Measurements from ENCODE around the gene REX1BD. TPM values are rescaled to one million over a fixed set of nuclear protein-coding genes. Genes with fewer than 3 reads are reported as not detected.

The REX1BD gene
- total RNA-seq, 1 donor from 2014 or later, result 85.9 TPM

DNA sequence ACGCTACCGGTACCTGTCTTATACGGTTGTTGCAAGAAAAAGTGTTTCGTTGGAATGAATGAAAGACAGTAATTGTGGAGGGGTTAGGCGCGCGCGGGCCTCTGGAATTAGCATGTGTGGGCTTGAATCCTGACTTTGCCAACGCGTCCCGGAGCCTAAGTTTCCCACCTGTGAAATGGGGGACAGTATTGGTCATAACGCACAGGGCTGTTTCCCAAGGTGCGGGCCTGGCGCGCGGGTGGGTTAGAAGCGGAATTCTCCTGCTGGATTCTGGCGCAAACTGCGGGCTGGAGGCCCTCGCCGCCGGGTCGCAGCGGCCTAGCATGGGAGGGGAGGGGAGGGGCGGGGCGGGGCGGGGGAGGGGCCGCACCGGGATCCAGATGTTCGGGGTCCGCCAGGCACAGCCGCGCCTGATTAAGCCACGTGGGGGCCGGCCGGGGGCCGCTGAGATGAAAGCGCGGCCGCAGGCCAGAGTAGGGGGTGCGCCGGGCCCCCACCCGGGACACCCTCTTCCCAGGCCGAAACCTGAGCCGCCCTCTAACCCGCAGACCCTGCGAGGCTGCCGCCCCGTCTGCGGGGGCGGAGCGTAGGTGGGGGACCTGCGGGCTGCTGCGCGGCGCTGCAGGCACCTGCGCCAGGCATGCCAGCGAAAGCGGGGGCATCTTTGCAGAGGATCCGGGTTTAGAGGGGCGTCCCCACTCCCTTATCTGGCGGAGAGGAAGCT, 22.9 kb downstream of the REX1BD start:
- Mint-ChIP-seq H3K4me3 (peak overlapping the region; percentile 78), H3K27ac (no peak overlapping the region)
- peak; percentile 35 for DNase-seq

GRCh38 chr19:18612051-18612771, 23.6 kb downstream of the REX1BD start:
- H3K9me3 Mint-ChIP-seq, result no peaks in the 10 kb centered on the region
- intact Hi-C loops (cut with micrococcal nuclease), result loop anchor here (5.0 kb wide), 1 partner anchor 180 kb away; the partner anchor contains the start of gene COMP
- TF ChIP-seq, protein P1, sequence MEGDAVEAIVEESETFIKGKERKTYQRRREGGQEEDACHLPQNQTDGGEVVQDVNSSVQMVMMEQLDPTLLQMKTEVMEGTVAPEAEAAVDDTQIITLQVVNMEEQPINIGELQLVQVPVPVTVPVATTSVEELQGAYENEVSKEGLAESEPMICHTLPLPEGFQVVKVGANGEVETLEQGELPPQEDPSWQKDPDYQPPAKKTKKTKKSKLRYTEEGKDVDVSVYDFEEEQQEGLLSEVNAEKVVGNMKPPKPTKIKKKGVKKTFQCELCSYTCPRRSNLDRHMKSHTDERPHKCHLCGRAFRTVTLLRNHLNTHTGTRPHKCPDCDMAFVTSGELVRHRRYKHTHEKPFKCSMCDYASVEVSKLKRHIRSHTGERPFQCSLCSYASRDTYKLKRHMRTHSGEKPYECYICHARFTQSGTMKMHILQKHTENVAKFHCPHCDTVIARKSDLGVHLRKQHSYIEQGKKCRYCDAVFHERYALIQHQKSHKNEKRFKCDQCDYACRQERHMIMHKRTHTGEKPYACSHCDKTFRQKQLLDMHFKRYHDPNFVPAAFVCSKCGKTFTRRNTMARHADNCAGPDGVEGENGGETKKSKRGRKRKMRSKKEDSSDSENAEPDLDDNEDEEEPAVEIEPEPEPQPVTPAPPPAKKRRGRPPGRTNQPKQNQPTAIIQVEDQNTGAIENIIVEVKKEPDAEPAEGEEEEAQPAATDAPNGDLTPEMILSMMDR (IDR thresholded peaks at IDR 0.05), result no peak
- CTCF ChIA-PET, result no interaction called here
- no peak overlapping the region for H3K27ac Mint-ChIP-seq
- ATAC-seq (ENCODE audit: low read depth), result peak; percentile 29
- POLR2A ChIA-PET, result interaction anchor here (0.6 to 1.2 kb wide), 2 partner anchors 9 to 434 kb away, joined by 3 to 4 read pairs; no protein-coding TSS in a partner anchor
- peaks cover 58% of the 10 kb centered on the region for H3K27me3 Mint-ChIP-seq
- no peak for DNase-seq
- H3K36me3 Mint-ChIP-seq (ENCODE audit: low read depth), result no peaks in the 10 kb centered on the region
- peaks cover 31% of the 10 kb centered on the region for H3K4me1 Mint-ChIP-seq
- peak overlapping the region; percentile 78 for H3K4me3 Mint-ChIP-seq

More for the DNA sequence above, 22.9 kb downstream of the REX1BD start:
- Mint-ChIP-seq H3K27me3 (peaks cover 60% of the 10 kb centered on the region), H3K4me1 (peaks cover 34% of the 10 kb centered on the region), H3K36me3 (ENCODE audit: low read depth) (no peaks in the 10 kb centered on the region), H3K9me3 (no peaks in the 10 kb centered on the region)
- ChIA-PET CTCF (no interaction called here), POLR2A (interaction anchor here (0.6 kb wide), 1 partner anchor 433 kb away, joined by 3 read pairs; no protein-coding TSS in a partner anchor)
- intact Hi-C loops (cut with micrococcal nuclease), result loop anchor here (5.0 kb wide), 1 partner anchor 181 kb away; the partner anchor contains the start of gene COMP
- peak; percentile 58 for ATAC-seq (ENCODE audit: low read depth)
- TF ChIP-seq, protein P1 (IDR thresholded peaks at IDR 0.05), result no peak

GRCh38 chr19:18612772-18613588, 24.4 kb downstream of the REX1BD start, which contains the start of gene TMEM59L:
TMEM59L (plus strand) TSS chr19:18612870; CDS start chr19:18612959, 89 bp downstream.
- peak within 1 kb of the TSS; percentile 78 for H3K4me3 Mint-ChIP-seq
- no peak within 1 kb of the TSS for H3K27ac Mint-ChIP-seq
- H3K9me3 Mint-ChIP-seq, result no peaks in the 10 kb centered on the region
- H3K27me3 Mint-ChIP-seq, result peaks cover 63% of the 10 kb centered on the region
- peak; percentile 54 for ATAC-seq (ENCODE audit: low read depth)
- DNase-seq, result peak; percentile 45
- intact Hi-C loops (cut with micrococcal nuclease), result loop anchor here (5.0 kb wide), 1 partner anchor 179 kb away; the partner anchor contains the start of gene COMP
- ChIA-PET POLR2A (interaction anchor here (1.2 kb wide), 1 partner anchor 9 kb away, joined by 4 read pairs; no protein-coding TSS in a partner anchor), CTCF (no interaction called here)
- peaks cover 23% of the 10 kb centered on the region for H3K4me1 Mint-ChIP-seq
- TF ChIP-seq, protein P1 (IDR thresholded peaks at IDR 0.05), result no peak
- no peaks in the 10 kb centered on the region for H3K36me3 Mint-ChIP-seq (ENCODE audit: low read depth)

DNA sequence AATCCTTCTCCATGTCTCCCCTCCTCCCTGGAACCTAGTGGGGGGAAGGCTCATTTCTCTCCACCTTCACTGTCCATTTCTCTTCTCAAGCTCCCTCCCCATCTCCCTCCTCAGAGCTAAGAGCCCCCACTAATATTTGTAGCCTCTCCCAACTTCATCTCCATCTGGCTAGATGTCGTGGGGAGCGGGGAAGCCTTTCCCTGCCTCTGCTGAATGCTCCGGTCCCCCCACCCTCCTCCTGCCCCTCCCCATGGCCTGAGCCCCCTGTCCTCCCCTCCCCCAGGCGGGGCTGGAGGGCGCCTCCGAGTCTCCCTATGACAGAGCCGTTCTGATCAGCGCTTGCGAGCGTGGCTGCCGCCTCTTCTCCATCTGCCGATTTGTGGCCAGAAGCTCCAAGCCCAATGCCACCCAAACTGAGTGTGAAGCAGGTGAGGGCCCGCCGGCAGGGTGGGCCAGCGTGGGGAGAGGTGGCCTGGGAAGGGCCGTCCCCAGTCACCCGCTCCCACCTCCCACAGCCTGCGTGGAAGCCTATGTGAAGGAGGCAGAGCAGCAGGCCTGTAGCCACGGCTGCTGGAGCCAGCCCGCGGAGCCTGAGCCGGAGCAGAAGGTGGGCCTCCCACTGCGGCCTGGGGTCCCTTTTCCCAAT, 25.1 kb downstream of the REX1BD start:
- POLR2A ChIA-PET, result no interaction called here
- Mint-ChIP-seq H3K9me3 (no peaks in the 10 kb centered on the region), H3K4me3 (peak overlapping the region; percentile 61), H3K27ac (no peak overlapping the region), H3K27me3 (peaks cover 57% of the 10 kb centered on the region), H3K36me3 (ENCODE audit: low read depth) (no peaks in the 10 kb centered on the region), H3K4me1 (peaks cover 23% of the 10 kb centered on the region)
- CTCF ChIA-PET, result no interaction called here
- DNase-seq, result no peak
- no peak for ATAC-seq (ENCODE audit: low read depth)
- TF ChIP-seq, protein P1 (IDR thresholded peaks at IDR 0.05), result no peak
- intact Hi-C loops (cut with micrococcal nuclease), result loop anchor here (5.0 kb wide), 1 partner anchor 179 kb away; the partner anchor contains the start of gene COMP
